Mesothelial cell of epicardium (in vitro differentiated cells): Measurements from ENCODE around the gene TKT. TPM values are rescaled to one million over a fixed set of nuclear protein-coding genes. Genes with fewer than 3 reads are reported as not detected.

Experiments
- DNase-seq, 2 experiments: peaks; one replicate each; pipeline ENCODE4 v3.0.0; 2021; ENCODE audit warnings: low spot score in 2 of 2; ENCODE audit not compliant: unreplicated experiment in 2 of 2
- H3K27ac Mint-ChIP-seq: 2 replicates; pipeline ENCODE4 v1.8.0; 2021; ENCODE audit warnings: mixed read lengths
- H3K27me3 Mint-ChIP-seq: 2 replicates; pipeline ENCODE4 v1.8.0; 2021; ENCODE audit warnings: low read depth, mixed read lengths
- H3K36me3 Mint-ChIP-seq: 2 replicates; pipeline ENCODE4 v1.8.0; 2021; ENCODE audit warnings: mixed read lengths
- H3K4me1 Mint-ChIP-seq: 2 replicates; pipeline ENCODE4 v1.8.0; 2021; ENCODE audit warnings: mixed read lengths
- H3K4me3 Mint-ChIP-seq: 2 replicates; pipeline ENCODE4 v1.8.0; 2021; ENCODE audit warnings: mild to moderate bottlenecking, moderate library complexity, mixed read lengths
- H3K9me3 Mint-ChIP-seq: 2 replicates; pipeline ENCODE4 v1.8.0; 2021; ENCODE audit warnings: mixed read lengths
- CTCF ChIP-seq: fragments of 200-600 bp; sonication (generic); IDR thresholded peaks from one replicate; pipeline ENCODE4 v1.5.0; 2021; ENCODE audit warnings: antibody characterized with exemption; ENCODE audit not compliant: unreplicated experiment
- total RNA-seq: library from RNA; stranded (reverse); gene quantifications from 3 replicates; pipeline ENCODE4 v1.2.1, GENCODE V29; 2021

The TKT gene
- total RNA-seq, 1 donor from 2014 or later, result 181 TPM

DNA sequence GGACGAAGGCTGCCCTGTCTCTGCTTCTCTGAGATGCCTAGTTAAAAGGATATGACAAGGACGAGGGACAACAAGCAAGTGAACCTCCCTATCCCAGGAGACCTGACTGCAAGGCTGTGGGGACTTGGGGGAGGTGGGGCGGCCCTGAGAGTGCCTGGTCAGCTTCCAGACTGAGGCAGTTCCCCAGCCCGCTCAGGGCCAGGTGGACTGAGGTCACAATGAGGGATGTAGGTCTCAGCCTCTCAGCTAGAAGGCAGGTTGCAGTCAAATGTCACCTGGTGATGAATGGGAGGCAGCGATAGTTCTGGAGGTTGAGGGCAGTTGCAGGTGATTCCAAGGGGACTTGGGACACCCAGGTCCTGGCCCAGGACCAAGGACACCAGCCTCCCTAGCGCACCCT is 30.6 kb downstream of the TKT start:
- peaks cover 16% of the 10 kb centered on the region for H3K36me3 Mint-ChIP-seq
- DNase-seq, result no peak
- H3K27ac Mint-ChIP-seq, result no peak overlapping the region
- H3K9me3 Mint-ChIP-seq, result no peaks in the 10 kb centered on the region
- no peak for TF ChIP-seq CTCF
- no peaks in the 10 kb centered on the region for H3K4me1 Mint-ChIP-seq
- no peaks in the 10 kb centered on the region for H3K27me3 Mint-ChIP-seq
- H3K4me3 Mint-ChIP-seq, result no peak overlapping the region

DNA sequence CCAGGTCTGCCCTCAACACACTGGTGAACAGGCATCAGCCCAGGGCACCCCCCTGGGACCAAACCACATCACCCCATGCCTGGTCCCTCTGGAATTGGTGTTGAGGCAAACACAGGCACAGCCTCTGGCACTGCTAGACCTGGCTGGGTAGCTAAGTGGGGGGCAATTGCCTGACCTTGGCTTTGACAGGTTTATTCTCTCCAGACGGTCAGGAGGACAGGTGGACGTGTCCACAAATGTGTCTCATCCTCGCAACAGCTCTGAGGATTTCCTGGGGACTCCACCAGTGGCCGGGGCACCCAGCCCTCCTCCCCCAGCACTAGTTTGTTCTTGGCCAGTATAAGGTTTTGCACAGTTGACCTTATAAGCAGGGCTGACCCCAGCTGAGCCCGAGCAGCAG is 31.3 kb downstream of the TKT start:
- H3K4me3 Mint-ChIP-seq, result no peak overlapping the region
- DNase-seq, result no peak
- H3K9me3 Mint-ChIP-seq, result no peaks in the 10 kb centered on the region
- H3K27ac Mint-ChIP-seq, result no peak overlapping the region
- H3K36me3 Mint-ChIP-seq, result peaks cover 16% of the 10 kb centered on the region
- TF ChIP-seq CTCF, result no peak
- no peaks in the 10 kb centered on the region for H3K4me1 Mint-ChIP-seq
- H3K27me3 Mint-ChIP-seq, result no peaks in the 10 kb centered on the region

GRCh38 chr3:53224026-53224425 is 31.8 kb downstream of the TKT start:
- no peak for DNase-seq
- no peak for TF ChIP-seq CTCF
- no peak overlapping the region for H3K27ac Mint-ChIP-seq
- no peak overlapping the region for H3K4me3 Mint-ChIP-seq
- no peaks in the 10 kb centered on the region for H3K4me1 Mint-ChIP-seq
- no peaks in the 10 kb centered on the region for H3K27me3 Mint-ChIP-seq
- H3K36me3 Mint-ChIP-seq, result peaks cover 16% of the 10 kb centered on the region
- H3K9me3 Mint-ChIP-seq, result no peaks in the 10 kb centered on the region

GRCh38 chr3:53223541-53223966 is 32.3 kb downstream of the TKT start:
- no peak for TF ChIP-seq CTCF
- no peak for DNase-seq
- Mint-ChIP-seq H3K27ac (no peak overlapping the region), H3K9me3 (no peaks in the 10 kb centered on the region), H3K4me3 (no peak overlapping the region), H3K4me1 (no peaks in the 10 kb centered on the region), H3K27me3 (no peaks in the 10 kb centered on the region), H3K36me3 (peaks cover 13% of the 10 kb centered on the region)

- Mint-ChIP-seq H3K27me3 (peaks cover 2% of the 10 kb centered on the region), H3K4me3 (no peak overlapping the region), H3K4me1 (no peaks in the 10 kb centered on the region), H3K27ac (no peak overlapping the region), H3K36me3 (peaks cover 13% of the 10 kb centered on the region), H3K9me3 (no peaks in the 10 kb centered on the region)
- TF ChIP-seq CTCF, result no peak
- no peak for DNase-seq
Observed at GRCh38 chr3:53223025-53223424, 32.8 kb downstream of the TKT start.
